CD4-positive, alpha-beta T cell treated with Interleukin-6 at 100 ng/mL for 8 hours (primary cell): ENCODE data around the gene MBLAC2.

Experiments
- DNase-seq: peaks from one replicate; pipeline ENCODE4 v3.0.0-alpha.2; 2020; ENCODE audit warnings: mixed read lengths, low spot score

Gene MBLAC2

DNA sequence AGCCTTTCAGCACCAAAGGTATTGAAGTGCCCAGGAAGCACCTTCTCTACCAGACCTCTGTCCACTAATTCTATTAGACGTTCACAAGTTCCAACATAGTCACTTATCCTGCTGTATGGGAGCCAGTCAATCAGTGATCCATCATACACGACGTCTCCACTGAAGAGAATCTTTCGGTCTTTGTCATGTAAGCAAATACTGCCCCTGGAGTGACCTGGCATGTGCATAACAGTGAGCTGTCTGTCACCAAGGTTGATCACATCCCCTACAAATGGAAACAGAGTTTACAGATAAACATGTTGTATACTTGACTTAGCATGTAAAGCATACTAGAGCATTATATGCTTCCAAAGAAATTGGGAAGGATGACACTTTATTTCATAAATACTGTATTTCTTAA lies 13.3 kb downstream of the MBLAC2 start:
- no peak for DNase-seq

GRCh38 chr5:90446961-90447360 lies 27.6 kb downstream of the MBLAC2 start:
- DNase-seq: no peak

DNA sequence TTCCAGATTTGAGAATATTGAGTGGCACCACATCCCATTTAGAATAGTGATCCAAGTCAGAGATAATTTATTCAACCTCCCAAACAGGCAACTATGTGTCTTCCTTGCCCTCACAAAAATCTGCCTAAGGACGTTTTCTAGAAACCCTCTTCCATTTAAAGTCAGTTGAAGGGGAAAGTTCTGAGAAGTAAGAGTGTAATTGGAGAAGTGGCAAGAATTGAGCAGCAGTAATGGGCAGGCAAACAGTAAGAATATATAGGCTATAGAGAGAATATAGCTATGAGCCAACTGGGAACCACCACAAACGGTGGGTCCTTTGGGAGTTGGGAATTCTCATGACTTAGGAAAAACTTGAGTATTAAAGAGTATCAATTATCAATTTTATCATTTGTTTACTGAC lies 33.9 kb downstream of the MBLAC2 start:
- no peak for DNase-seq

- no peak for DNase-seq
Measured at GRCh38 chr5:90438100-90438499, 36.5 kb downstream of the MBLAC2 start.

DNA sequence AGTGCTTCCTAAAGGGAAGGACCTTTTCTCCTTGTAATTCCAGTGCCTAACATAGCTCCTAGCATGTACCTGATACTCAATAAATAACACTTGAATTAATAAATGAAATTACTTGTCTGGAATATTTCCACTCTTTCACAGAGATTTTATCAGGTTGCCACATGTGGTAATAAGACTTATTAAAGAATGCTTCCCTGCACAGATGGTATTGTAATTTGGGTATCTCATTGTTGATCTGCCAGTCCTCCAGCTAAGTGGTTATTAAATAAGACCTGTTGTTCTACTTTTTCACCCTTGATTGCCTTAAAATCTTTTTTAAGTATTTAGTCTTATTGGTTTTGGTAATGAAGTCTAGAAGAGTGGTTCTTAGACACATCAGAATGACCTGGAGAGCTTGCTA lies 36.9 kb downstream of the MBLAC2 start:
- DNase-seq: no peak

GRCh38 chr5:90434116-90434714 lies 40.4 kb downstream of the MBLAC2 start:
- peak; percentile 24 for DNase-seq

DNA sequence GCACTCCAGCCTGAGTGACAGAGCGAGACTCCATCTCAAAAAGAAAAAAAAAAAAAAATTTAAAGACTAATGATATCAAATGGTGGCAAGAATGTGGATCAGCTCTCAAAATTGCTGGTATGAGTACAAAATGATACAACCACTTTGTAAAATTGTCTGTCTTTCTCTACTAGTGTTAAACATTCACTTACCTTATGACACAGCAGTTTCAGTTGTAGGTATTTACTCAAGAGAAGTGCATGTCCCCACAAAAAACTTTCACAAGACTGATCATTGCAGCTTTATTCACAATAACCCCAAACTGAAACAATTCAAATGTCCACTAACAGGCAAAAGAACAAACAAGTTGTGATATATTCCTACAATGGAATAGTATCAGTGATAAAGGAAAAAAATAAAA lies 50.3 kb downstream of the MBLAC2 start:
- no peak for DNase-seq

DNA sequence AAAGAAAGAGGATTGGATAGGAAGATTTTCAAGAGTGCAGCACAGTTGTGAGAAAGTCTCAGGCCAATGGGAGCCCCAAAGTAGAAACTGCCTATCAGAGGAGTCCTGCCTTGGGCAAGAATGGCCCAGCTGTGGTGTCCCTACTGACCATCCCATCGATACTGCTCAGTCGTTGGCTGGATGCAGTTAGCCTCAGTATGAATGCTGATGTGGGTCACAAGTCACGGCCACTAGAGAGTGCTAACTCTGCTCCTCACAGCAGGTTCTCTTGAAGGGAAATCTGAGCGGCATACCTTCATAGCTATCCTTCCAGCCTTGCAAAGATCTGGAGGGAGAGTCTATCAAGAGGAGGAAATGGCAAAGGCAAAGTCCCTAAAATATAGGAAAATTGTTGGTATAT lies 53.4 kb downstream of the MBLAC2 start:
- DNase-seq: no peak

DNA sequence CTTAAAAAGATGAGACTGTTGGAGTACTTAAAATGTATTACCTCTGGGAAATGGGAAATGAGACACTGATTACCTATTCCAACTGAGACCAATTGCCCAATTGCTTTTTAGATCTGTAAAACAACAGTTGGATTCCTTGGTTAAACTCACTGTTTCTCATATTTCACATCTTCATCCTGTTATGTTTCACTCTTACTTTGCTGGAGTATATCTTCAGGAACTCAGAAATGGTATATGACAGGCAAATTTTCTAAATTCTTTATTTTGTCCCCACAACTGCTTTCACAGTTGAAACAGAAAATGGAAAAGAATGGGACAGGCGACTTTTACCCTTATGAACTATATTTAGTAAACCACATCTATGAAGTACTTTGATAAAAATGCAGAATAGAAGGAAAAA lies 56.4 kb downstream of the MBLAC2 start:
- no peak for DNase-seq

DNA sequence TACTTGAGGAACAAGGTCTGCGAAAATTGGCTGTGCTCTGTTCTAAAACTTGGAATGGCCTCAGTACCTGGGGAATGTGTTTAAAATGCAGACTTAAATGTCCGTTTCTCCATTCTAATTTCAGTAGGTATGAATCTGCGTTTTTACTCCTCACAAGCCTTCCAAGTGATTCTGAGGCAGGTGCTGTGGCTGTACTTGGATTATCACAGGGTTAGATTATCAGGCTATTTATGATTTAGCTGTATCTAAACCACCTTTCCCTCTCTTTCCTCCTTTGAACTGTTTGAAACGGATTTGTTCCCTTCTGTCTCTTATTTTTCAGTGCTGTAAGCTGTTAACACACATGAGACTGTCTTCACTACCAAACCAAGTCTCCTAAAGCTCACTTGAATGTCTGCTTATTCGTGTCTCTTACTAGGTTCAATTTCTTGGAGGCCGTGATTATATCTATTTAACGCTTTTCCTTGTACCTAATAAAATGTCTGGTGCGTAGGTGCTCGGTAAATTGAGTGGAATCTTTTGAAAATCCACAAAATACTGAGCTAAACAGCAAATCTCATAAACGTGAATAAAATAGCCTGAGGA lies 64.3 kb downstream of the MBLAC2 start:
- no peak for DNase-seq

- peak; percentile 89 for DNase-seq
Measured at GRCh38 chr5:90409318-90410177, 65.0 kb downstream of the MBLAC2 start, which contains the start of gene CETN3. Gene CETN3, minus strand, starts transcription at chr5:90409756. Its CDS starts 95 bp downstream, at chr5:90409661.

GRCh38 chr5:90408571-90409317 lies 65.8 kb downstream of the MBLAC2 start:
- no peak for DNase-seq
